Measurements from ENCODE around the gene GFOD1.

The GFOD1 gene

DNA sequence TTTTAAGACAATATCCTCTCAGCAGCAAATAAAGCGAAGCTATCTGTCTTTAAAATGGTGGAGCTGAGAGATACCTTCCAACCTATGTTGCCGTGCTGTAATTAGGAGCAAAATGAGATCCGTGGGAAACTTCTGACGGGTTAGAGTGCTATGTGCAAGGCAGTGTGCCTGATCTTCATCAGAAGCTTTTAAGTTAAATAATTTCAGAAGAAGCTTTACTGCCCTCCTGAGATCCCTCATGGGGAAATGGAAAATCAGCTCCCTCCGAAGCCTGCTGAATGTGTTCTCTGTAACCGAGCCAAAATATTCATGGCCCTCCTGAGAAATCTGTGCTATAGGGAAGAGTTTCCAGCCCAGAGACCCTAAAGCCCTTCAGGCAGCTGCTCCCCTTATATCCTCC is 115.3 kb downstream of the GFOD1 start:
- no peak for DNase-seq

DNA sequence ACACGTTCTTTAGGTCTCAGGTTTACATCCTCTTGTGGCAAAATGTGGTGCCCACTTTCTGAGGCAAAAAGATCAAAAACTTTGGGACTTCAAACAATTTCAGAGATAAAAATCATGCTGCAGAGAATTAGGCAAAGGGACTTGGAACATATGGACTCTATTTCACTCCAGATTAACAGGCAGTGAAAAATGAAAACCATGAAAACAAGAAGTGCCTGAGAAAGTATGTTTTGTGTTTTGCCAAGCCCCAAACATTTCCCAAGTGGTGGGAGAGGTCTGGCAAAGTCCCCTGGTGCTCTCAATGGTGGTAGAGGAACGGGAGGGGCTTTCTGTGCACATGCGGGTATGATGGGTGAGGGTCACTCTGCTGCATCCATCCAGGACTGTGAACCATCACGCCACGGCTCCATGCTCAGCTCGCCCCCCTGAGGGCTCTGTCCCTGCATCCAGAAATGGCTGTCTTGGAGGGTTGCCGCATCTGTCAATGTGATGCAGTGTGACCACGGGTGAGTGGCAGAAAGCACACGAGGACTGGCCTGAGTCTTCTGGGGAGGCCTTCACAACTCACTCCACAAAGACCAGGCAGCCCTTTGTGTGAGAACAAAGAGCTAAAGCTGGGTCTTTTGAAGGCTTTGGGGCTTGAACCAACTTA is 115.9 kb downstream of the GFOD1 start:
- DNase-seq, result no peak

DNA sequence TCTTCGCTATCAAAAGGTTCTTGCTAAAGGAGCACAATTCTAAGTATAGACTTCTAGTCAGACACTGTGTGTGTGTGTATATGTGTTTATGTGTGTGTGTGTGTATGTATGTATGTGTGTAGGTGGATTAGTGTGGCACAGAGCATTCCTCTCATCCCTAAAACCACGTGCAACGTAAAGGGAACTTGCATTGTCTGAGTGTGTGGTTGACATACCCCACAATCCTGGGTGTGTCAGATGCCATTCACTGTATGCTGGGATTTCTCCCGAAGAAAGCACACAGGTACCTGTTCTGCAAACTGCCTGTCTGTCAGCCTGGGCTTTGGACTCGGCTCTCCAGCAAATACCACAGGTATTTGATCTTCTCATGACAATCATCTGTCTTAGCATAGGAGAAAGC is 116.8 kb downstream of the GFOD1 start:
- no peak for DNase-seq

DNA sequence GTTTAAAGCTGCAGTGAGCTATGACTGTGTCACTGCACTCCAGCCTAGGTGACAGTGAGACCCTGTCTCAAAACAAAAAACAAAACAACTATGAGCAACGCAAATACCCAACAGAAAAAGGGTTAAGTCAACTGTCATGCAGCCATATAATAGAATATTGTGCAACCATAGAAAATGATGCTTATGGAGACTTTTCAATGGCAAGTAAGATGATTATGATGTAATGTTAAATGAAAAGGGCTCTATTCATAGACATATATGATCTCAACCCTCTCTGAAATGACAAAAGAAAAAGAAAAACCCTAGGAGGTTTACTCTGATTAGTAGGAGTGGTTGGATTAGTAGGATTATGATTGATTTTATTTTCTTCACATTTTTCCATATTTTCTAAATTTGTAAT is 117.8 kb downstream of the GFOD1 start:
- DNase-seq, result no peak

DNA sequence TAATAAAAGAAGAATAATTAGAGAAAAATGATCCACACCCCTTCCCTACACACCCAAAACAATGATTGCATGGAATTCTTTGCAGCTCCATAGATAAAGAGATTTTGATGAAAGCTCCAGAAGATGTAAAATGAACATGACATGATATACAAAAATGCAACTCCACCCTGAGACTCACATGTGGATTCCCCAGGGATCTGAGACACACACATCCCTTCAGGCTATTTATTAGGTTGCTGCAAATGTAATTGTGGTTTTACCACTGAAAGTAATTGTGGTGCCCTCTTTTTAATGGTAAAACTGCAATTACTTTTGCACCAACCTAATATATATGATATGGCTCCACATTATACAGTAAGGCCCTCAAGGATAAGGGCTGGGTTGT is 118.7 kb downstream of the GFOD1 start:
- DNase-seq, result no peak

DNA sequence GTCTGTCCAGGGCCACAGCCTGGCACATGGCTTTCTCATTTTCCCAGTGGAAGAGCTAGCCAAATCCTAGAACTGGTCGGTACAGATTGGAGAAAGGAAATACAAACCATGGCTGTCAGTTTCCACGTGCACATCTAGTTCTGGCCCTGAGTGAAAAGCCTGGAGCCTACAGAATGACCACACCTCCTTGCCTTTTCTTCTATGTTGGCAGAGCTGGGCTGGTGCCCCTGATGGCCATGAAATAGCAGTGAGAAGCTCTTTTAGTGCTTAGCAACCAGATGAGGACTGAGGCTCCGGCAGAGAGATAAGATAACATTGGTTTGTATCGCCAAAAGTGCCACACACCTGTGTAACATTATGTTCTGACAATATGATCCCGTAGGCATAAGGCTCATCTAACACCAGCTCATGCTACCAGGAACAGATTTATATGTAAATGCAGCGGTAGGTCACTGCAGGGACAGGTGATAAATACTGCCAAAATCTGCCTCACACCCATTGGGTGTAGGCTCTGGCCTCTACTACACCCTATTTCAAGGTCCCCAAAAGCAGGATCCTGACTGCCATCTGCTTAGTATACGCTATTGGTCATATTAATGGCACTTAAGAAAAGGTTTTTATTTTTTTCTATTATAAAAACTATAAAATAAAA is 119.2 kb downstream of the GFOD1 start:
- no peak for DNase-seq

DNA sequence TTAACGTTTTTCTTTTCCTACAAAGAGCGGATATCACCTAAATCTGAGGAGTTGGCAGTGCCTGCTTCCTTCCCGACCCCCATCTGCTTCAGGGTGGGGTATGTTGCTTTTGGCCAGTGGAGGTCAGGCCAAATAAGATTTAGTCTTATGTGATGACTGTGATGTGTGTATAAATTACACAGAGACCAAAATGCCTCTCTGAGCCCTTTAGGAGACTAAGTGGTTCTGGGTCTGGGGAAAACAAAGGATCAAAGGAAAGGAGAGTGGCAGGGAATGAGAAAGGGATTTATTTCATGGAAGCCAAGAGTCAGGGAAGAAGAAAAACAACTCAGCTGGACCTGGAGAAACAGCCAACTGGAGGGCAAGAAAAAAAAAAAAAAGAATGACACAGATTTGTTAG is 120.0 kb downstream of the GFOD1 start:
- DNase-seq, result no peak

DNA sequence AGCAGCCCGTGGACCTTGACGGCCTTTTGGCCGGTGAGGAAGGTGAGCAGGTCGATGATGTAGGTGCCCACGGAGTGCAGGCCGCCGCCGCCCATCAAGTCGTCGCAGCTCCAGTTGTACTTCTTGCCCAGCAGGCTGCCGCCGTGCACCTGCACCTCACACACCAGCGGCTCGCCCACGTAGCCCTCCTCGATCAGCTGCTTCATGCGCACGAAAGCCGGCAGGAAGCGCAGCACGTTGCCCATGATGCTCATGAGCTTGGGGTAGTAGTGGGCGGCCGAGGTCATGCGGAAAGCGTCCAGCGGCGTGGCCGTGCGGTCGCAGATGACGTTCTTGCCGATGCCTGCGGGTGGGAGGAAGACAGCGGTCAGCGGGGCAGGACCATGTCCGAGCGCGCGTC is 122.1 kb downstream of the GFOD1 start:
- DNase-seq, result no peak

DNA sequence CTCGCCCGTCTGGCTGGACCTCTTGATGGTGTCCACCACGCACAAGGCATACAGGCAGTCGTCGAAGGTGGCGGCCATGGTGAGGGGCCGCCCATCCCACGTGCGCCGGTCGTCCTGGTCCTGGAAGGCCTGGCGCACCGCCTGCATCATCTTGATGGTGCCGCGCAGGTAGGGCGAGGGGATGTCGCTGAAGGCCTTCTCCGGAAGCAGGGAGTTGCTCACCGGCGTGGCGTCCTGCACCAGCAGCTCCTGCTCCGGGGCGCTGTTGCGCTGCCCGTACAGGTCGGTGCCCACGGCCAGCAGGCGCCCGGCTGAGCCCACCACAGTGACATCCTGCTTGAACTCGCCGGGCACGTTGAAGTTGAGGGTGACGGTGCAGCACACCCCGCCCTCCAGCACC is 122.6 kb downstream of the GFOD1 start:
- DNase-seq, result no peak

DNA sequence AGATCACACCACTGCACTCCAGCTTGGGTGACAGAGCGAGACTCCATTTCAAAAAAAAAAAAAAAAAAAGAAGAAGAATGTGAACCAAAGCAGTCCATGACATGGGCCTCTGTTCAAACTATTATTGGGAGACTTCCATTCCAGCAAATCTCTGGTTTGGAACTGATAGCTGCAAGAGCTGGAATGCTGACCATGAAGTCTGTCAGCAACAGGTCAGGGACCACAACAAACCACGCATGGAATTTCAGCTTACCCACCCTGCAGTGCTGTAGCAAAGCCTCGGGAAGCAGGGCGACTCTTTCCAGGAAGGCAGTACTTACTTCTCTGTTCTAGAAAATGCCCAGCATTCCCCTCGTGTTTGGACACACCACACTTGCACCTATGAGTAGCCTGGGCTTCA is 125.0 kb downstream of the GFOD1 start:
- DNase-seq, result no peak

DNA sequence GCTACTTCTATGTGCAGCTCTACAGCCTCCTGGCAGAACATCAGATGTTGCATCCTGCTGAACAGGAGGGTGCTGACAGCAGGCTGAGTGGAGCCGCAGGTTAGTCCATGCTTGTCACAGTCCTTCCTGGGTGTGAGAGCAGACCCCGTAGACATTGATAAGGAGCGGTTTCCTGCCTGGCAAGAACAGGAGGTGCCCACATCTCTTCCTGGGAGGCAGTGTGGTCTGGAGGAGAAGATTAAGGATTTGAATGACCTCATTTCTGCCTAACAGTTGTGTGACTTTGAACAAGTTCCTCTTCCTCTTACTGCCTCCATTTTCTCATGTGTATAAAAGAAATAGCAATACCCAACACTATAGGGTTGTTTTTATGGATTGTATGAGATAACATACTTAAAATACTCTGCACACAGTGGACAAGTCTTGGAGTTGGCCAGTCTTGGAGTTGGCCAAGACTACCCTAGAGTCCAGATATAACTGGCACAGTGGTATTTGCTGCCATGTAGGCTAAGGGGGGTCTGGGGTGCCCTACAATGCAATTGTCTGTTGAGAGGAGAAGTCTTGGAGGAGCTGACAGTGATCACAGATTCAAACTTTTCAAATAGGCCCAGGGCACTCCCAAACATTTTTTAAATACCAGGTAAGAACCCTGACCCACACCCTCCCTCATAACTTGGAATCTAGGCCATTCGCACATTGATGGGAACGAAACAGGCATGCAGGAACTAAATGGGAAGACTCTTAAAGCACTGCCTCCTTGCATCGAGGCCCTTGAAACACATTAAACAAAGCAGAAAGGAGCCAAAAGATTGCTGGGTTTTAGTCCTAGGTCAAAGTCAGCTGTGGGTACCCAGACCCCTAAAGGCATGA is 126.5 kb downstream of the GFOD1 start:
- no peak for DNase-seq

DNA sequence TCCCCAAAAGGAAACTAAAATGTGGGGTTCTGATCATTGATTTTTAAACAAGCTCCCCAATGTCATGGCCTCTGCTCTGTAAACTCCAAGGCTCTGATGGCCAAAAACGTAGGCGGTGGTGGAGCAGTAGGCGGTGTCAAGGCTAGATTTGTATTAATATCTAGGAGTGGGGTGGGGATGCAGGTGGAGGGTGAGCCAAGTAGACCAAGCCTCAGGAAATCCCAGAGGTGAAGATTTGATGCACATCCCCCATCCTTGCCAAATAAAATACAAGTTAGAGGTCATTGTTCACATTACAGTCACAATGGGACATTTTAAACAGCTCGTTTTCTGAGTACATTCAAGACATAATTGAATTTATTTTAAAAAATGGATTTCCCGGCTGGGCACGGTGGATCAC is 128.1 kb downstream of the GFOD1 start:
- DNase-seq, result no peak

DNA sequence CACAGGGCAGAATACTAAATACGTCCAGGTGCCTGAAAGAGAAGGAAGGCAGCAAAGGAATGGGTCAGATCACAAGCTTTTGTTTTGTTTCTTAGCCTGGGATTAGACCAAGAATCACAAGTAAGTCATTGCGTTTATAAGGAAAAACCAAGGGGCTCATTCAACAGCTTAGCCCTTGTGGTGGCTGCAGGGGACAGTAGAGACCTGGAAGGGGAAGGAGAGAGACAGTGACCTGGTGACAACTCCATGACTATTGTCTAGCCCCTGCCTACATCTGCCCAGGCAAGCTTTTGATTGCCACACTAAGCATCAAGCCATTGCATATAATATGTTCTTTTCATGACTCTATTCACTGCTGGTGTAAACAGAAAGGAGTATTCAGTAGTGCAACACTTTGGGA is 128.9 kb downstream of the GFOD1 start:
- DNase-seq, result no peak

DNA sequence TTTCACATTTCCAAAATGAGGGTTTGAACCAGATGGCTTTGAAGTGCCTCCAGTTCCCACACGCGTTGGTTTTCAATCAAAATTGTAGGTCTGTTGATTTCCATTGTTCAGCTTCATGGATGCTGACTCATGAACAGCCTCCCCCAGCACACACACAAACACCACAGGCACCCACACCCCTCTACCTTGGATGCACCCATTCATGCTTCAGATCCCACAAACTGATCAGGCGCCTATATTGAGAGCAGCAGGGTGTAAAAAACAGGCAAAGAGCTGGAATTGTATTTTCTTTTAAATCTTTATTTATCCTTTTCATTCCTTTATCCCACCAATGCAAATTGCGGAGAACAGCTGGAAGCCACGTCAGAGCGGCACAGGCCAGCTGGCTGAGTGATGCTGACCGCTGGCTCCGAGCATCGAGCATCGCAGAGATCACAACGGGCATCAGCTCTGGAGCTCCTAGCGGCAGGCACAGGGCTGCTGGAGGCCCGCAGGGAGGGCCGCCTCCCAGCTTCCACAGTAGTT is 129.8 kb downstream of the GFOD1 start:
- DNase-seq, result no peak

DNA sequence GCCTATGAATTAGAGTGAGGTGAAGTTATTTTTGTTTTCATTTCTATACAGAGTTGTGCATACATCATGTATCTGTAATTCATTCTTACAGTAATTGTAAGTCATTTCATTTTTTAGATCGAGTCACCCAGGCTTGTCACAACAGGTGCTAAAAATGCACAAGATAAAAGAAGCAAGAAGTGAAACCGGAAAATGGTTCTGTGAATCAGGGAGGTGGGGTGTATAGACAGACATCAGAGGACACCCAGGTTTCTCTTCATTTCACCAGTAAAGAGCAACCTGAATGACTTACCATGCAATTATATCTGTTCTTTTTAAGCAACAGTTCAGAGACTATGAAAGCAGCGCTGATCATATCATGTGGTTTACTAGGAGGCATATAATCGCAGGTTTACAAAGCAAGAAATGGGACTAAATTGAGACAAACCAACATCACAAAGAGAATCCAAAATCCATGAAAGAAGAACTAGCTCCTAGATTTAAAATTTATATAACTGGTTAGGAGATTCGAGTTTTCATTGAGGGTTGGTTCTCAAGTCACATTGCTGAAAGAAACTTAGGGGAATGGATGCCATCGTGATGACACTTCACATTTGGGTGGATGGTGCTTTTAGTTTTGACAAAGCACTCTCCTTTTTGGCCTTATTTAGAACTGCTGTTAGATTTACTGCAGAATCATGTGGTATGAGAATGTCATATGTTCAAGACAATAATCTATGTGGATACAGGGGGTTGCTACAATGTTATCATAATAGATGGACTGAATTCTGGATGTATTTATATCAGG is 131.2 kb downstream of the GFOD1 start:
- DNase-seq, result no peak

DNA sequence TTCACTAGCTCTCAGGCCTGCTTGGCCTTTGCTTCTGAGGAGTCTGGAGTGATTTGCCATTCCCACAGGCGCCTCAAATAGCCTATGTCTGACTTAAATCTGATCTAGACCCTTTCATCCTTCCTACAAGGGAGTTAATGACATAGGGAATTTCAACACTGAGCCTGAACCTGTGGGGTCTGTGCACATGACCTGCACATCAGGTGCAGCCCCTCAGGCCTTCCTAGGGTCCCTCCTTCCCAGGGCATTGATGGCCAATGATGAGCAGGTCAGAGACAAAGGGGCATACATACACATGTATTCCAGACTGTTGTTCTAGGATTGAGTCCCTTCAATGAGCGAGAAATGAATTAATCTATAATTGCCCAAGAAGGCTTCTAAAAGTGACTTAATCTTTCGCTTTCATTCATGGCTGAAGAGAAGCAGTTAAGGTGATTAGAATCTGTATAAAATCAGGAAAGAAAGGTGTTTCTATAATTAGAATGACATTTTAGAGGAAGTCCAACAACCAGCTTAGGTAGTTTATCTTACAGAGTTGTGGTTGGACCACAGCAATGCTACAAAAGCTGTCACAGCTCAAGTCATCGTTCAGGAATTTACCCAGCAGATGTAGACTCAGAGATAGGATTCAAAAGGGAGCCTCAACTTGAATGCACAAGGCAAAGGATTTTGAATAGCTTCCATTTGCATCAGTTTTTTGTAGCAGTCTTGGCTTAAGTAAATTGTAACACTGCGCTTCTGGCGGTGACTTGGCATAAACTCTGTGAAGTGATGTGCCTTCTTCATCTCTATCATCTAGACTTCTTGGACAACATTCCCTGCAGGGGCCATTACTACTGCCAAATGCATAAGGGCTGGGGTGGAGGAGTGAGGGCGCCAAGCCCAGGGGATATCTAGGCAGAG is 132.1 kb downstream of the GFOD1 start:
- DNase-seq, result no peak

DNA sequence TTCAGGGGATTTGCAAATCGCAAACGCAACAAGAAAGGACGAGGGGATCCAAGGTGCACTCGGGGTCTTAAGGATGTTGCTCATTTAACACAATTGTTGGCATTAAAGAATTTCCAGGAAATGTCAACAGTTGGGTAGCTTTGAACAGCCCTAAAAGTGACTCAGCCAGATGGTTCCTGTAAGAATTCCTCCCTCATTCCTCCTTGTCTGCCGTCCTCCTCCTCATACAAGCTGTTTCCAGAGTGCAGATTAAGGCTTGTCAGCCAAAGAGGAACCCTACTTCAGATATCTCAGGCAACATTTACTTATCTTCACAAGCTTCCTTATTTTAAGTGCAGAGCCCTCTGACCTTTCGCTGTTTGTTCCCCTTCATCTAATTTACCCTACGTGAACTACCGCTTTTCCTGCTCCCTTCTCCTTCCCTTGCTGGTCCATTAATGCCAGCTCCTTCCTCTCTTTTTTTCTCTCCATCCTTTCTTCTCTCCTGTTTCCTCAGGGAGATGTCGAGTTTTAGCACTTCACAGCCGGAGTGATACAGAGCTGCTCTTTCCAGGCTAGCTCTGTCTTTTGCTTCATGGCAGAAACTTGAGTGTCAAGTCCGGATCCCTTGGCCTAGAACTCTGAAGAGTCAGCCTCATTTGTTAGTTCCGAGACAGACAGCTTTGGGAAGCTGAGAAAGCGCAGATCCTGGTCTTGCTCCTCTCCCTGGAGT is 132.9 kb downstream of the GFOD1 start:
- DNase-seq, result no peak

DNA sequence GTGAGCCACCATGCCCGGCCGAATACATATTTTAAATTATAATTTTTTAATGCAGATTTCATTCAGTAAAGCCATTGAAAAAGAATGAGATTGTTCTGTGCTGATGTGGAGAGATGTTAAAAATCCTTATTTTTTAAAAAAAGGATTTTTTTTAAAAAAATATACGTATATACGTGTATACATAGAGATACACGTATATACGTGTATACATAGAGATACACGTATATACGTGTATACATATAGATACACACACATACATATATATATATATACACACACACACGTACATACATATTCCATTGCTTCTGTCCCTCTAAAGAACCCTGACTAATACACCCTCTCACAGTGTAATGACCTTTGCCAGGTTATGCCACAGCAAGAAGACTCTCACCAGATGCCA is 135.2 kb downstream of the GFOD1 start:
- DNase-seq, result no peak

DNA sequence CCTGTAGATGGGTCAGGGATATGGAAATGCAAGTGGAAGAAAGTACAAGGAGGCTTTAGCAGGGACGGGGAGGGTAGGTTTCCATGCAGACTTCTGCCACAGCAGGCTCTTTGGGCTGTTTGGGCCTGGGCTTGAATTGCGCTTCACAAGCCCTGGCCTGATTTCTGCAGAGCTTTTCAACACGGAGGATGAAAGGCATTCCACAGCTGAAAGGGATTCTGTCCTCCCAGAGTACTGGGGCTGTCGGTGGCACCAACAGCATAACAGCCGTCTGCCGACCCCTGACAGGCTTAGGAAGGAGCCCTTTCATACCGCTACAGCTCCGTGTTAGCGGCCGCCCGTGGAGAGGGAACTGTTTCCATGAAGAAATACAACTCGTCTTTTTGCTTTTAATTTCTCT is 136.1 kb downstream of the GFOD1 start:
- no peak for DNase-seq

DNA sequence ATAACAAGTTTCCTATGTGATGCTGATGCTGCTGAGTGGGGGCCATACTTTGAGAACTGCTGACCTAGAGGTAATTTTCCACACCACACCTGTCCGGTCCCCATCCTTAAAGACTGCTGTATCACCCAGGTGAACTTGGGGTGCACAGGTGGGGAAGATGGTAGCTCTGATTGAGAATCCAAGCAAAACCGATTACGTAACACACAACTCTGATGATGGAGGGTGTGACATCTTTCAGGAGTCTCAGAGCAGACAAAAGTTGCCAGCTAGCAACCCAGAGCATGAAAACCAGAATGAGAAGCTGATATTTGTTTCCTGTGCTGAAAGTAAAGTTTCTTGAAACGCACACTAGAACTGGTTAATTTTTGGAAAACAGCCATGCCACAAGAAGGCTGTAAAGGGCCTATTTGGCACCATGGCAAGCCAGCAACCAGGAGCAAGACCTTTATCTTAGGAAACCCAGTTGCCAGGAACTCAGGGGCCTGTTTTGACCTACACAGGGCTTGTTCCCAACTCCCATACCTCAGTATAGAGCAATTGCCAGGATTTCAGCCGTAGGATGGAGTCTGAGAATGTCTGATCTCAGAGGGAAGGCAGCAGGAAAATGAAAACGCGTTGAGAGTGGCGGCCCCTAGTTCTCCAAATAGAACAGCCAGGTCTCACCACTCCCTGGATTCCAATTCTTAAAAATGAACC is 137.4 kb downstream of the GFOD1 start:
- no peak for DNase-seq
